Tibial nerve (tissue), 4 donors: ENCODE results near the gene NEDD4.

Experiments used
- EP300 ChIP-seq, 2 donors: sonication (generic); formaldehyde crosslinking; IDR thresholded peaks; one replicate each; pipeline ENCODE4 v1.6.1; 2017; ENCODE audit warnings: antibody characterized with exemption in 2 of 2, mild to moderate bottlenecking in 1 of 2
- POLR2A ChIP-seq, 2 donors: fragments of 450-650 bp; IDR thresholded peaks; one replicate each; pipeline ENCODE4 v1.6.1; 2017; ENCODE audit warnings: antibody characterized with exemption in 2 of 2, mild to moderate bottlenecking in 2 of 2, moderate library complexity in 2 of 2
- TF ChIP-seq, protein P1 (sequence below), 5 experiments: fragments of 200-600 bp in 3 of 5; fragments of 450-650 bp in 2 of 5; sonication (generic) in 3 of 5; IDR thresholded peaks; one replicate each; pipeline ENCODE4 v1.5.1; 2016 to 2019; ENCODE audit warnings: antibody characterized with exemption in 5 of 5, mild to moderate bottlenecking in 3 of 5, moderate library complexity in 2 of 5

- TF ChIP-seq, protein P1, sequence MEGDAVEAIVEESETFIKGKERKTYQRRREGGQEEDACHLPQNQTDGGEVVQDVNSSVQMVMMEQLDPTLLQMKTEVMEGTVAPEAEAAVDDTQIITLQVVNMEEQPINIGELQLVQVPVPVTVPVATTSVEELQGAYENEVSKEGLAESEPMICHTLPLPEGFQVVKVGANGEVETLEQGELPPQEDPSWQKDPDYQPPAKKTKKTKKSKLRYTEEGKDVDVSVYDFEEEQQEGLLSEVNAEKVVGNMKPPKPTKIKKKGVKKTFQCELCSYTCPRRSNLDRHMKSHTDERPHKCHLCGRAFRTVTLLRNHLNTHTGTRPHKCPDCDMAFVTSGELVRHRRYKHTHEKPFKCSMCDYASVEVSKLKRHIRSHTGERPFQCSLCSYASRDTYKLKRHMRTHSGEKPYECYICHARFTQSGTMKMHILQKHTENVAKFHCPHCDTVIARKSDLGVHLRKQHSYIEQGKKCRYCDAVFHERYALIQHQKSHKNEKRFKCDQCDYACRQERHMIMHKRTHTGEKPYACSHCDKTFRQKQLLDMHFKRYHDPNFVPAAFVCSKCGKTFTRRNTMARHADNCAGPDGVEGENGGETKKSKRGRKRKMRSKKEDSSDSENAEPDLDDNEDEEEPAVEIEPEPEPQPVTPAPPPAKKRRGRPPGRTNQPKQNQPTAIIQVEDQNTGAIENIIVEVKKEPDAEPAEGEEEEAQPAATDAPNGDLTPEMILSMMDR (IDR thresholded peaks at IDR 0.05) = no peak
- TF ChIP-seq POLR2A (IDR thresholded peaks at IDR 0.05) = no peak
- TF ChIP-seq EP300 (IDR thresholded peaks at IDR 0.05) = no peak
Observed at GRCh38 chr15:55958349-55958748, 35.1 kb downstream of the NEDD4 start.
